PC-3 (cell line): Measurements from ENCODE around the gene ZCCHC7. TPM values are rescaled to one million over a fixed set of nuclear protein-coding genes. Genes with fewer than 3 reads are reported as not detected.

ENCODE experiments used
- ATAC-seq: fragments of 200-7000 bp; cut with Tn5 transposase; 2 replicates; pipeline ENCODE4 v1.9.1; 2020; ENCODE audit warnings: mild to moderate bottlenecking, moderate library complexity
- BruUV-seq: library from RNA; stranded (reverse); fragments of 400-500 nt; replicated peaks from 2 replicates; lab custom pipeline; 2021; lab: Mats Ljungman, UMichigan
- CTCF ChIA-PET: fragments of 300-600 bp; sonication (Branson Sonifier 250); formaldehyde crosslinking; loops from one replicate; lab custom pipeline; 2022; ENCODE audit warnings: antibody characterized with exemption; lab: Charles Lee
- POLR2A ChIA-PET: fragments of 300-600 bp; sonication (Branson Sonifier 250); formaldehyde crosslinking; loops from one replicate; lab custom pipeline; 2022; ENCODE audit warnings: antibody characterized with exemption; ENCODE audit not compliant: unreplicated experiment; lab: Charles Lee
- DNase-seq: peaks from one replicate; pipeline ENCODE4 v3.0.0-alpha.2; 2015
- H2AFZ ChIP-seq: fragments of 300-600 bp; sonication (generic); 2 replicates; pipeline ENCODE4 v1.6.0; 2016; ENCODE audit warnings: antibody characterized with exemption, low read length
- H3F3A ChIP-seq: fragments of 300-600 bp; sonication (generic); one replicate; pipeline ENCODE4 v1.6.0; 2017; ENCODE audit warnings: antibody characterized with exemption, low read length, control low read depth, mild to moderate bottlenecking; ENCODE audit not compliant: unreplicated experiment
- H3K27ac ChIP-seq: fragments of 300-600 bp; sonication (generic); 2 replicates; pipeline ENCODE4 v1.5.1; 2016; ENCODE audit warnings: mild to moderate bottlenecking, low read length
- H3K27me3 ChIP-seq: fragments of 300-600 bp; sonication (generic); 2 replicates; pipeline ENCODE4 v1.6.1; 2016; ENCODE audit warnings: low read length, mixed read lengths
- H3K36me3 ChIP-seq: fragments of 300-600 bp; sonication (generic); 2 replicates; pipeline ENCODE4 v1.6.1; 2016; ENCODE audit warnings: low read depth, mixed run types, low read length, mixed read lengths
- H3K4me1 ChIP-seq: fragments of 300-600 bp; sonication (generic); 2 replicates; pipeline ENCODE4 v1.5.1; 2016; ENCODE audit warnings: low read length; ENCODE audit not compliant: insufficient read depth
- H3K4me2 ChIP-seq: fragments of 300-600 bp; sonication (generic); 2 replicates; pipeline ENCODE4 v1.6.0; 2016; ENCODE audit warnings: low read length
- H3K4me3 ChIP-seq: fragments of 300-600 bp; sonication (generic); 2 replicates; pipeline ENCODE4 v1.5.1; 2016; ENCODE audit warnings: mild to moderate bottlenecking, low read length, mixed read lengths
- H3K79me2 ChIP-seq: fragments of 300-600 bp; sonication (generic); 2 replicates; pipeline ENCODE4 v1.6.1; 2017; ENCODE audit warnings: low read length, mixed read lengths
- H3K9ac ChIP-seq: fragments of 300-600 bp; sonication (generic); 2 replicates; pipeline ENCODE4 v1.6.0; 2016; ENCODE audit warnings: mild to moderate bottlenecking, low read length
- H3K9me2 ChIP-seq: fragments of 300-600 bp; sonication (generic); replicated peaks from 2 replicates; pipeline ENCODE4 v1.6.1; 2016; ENCODE audit warnings: mixed run types, low read length, mixed read lengths
- H3K9me3 ChIP-seq: fragments of 300-600 bp; sonication (generic); 2 replicates; pipeline ENCODE4 v1.6.1; 2016; ENCODE audit warnings: low read length, mixed read lengths
- H4K20me1 ChIP-seq: fragments of 300-600 bp; sonication (generic); 2 replicates; pipeline ENCODE4 v1.6.1; 2016; ENCODE audit warnings: low read length, mixed read lengths
- EZH2 ChIP-seq: fragments of 300-600 bp; sonication (generic); IDR thresholded peaks from one replicate; pipeline ENCODE4 v1.6.1; 2017; ENCODE audit warnings: antibody characterized with exemption, mild to moderate bottlenecking, low read length; ENCODE audit not compliant: unreplicated experiment
- EZH2phosphoT487 ChIP-seq: fragments of 300-600 bp; sonication (generic); IDR thresholded peaks from 2 replicates; pipeline ENCODE4 v1.6.1; 2018; ENCODE audit warnings: mild to moderate bottlenecking, antibody characterized with exemption, low read length, borderline replicate concordance
- intact Hi-C: fragments of 100-400 bp; cut with micrococcal nuclease; formaldehyde crosslinking; loops from 2 replicates; pipeline ENCODE4 v1.9.0; 2023
- total RNA-seq: library from RNA; depleted of rRNA; stranded (reverse); fragments of >200 nt; gene quantifications from 2 replicates; pipeline ENCODE4 v1.2.3, GENCODE V29; 2014
- TF ChIP-seq, protein P1 (sequence below): fragments of 300-600 bp; sonication (generic); conservative IDR thresholded peaks from 2 replicates; pipeline ENCODE4 v1.5.1; 2017; ENCODE audit warnings: antibody characterized with exemption, low read depth, mild to moderate bottlenecking, low read length

The ZCCHC7 gene
- total RNA-seq, 1 experiment from 2014 or later, result 6.5 TPM

DNA sequence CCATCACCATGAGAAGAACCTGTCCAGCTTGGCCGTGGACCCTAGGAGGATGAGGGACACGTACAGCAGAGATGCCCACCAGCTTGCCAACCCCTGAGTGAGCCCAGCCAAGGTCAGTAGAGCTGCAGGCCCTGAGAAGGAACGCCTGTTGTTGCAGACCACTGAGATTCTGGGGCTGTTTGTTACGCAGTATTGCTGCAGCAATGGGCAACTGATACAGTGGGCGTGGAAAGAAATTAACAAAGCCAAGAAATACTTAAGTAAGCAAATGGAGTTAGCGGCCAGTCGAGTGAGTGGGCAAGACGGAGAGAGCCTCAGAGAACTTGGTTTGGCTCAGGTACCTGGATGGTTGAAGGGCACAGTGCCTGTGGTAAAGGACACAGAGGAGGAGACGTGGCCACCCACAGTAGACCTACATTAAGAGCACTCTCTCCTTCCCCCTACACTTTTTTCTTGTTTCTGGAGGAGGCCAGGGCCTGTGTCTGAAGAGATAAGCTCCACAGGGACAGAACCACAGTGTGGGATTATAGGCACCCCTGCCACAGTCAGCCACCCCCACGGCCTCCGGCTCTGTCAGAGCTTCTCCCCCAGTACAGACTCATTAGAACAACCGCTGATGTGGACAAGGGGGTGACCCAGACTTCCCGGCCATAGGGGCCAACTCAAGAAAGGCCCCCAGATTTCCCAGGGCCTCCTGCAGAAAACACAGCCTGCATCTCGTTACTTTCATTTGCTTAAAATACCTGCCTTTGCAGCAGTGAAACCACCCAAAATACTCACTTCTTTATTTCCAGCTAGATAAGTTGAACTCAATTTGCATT lies 262.0 kb downstream of the ZCCHC7 start:
- H3K9ac ChIP-seq, result no peak overlapping the region
- H3K9me3 ChIP-seq, result no peaks in the 10 kb centered on the region
- no peaks in the 10 kb centered on the region for H3K79me2 ChIP-seq
- no TSS peak for BruUV-seq
- H3K4me2 ChIP-seq, result no peak overlapping the region
- intact Hi-C loops, result no loop called here
- POLR2A ChIA-PET, result no interaction called here
- no peaks in the 10 kb centered on the region for H4K20me1 ChIP-seq
- CTCF ChIA-PET, result no interaction called here
- H3K9me2 ChIP-seq, result no peaks in the 10 kb centered on the region
- DNase-seq (no peak), ATAC-seq (no peak)
- H3K36me3 ChIP-seq, result no peaks in the 10 kb centered on the region
- H3F3A ChIP-seq, result no peaks in the 10 kb centered on the region
- no peak overlapping the region for H2AFZ ChIP-seq
- TF ChIP-seq, protein P1, sequence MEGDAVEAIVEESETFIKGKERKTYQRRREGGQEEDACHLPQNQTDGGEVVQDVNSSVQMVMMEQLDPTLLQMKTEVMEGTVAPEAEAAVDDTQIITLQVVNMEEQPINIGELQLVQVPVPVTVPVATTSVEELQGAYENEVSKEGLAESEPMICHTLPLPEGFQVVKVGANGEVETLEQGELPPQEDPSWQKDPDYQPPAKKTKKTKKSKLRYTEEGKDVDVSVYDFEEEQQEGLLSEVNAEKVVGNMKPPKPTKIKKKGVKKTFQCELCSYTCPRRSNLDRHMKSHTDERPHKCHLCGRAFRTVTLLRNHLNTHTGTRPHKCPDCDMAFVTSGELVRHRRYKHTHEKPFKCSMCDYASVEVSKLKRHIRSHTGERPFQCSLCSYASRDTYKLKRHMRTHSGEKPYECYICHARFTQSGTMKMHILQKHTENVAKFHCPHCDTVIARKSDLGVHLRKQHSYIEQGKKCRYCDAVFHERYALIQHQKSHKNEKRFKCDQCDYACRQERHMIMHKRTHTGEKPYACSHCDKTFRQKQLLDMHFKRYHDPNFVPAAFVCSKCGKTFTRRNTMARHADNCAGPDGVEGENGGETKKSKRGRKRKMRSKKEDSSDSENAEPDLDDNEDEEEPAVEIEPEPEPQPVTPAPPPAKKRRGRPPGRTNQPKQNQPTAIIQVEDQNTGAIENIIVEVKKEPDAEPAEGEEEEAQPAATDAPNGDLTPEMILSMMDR, result no peak
- TF ChIP-seq EZH2, result no peak
- TF ChIP-seq EZH2phosphoT487, result no peak
- no peaks in the 10 kb centered on the region for H3K27me3 ChIP-seq
- no peaks in the 10 kb centered on the region for H3K4me1 ChIP-seq
- H3K27ac ChIP-seq, result no peak overlapping the region
- no peak overlapping the region for H3K4me3 ChIP-seq

DNA sequence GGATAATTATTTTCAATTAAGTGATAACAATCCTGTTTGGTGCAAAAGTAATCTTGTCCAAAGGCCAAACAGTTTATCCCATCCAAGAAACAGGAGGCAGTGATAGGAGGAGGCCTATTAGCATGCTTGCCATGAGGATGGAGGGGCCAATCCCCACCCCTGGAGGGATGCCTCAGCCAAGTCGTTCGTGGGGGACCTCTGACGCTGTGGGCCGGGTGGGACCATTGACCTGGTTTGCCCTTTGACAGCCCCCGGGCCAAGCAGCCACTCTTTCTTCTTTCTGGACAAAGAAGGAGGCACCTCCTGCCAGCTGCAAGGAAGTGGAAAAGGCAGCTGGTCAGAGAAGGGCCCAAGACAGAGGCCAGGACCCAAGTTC lies 262.6 kb downstream of the ZCCHC7 start:
- ChIA-PET POLR2A (no interaction called here), CTCF (no interaction called here)
- intact Hi-C loops, result no loop called here
- H3K9ac ChIP-seq, result no peak overlapping the region
- DNase-seq (no peak), ATAC-seq (no peak)
- H3K4me3 ChIP-seq, result no peak overlapping the region
- H3K4me2 ChIP-seq, result no peak overlapping the region
- no peaks in the 10 kb centered on the region for H3K9me3 ChIP-seq
- no peak overlapping the region for H2AFZ ChIP-seq
- no peak overlapping the region for H3K27ac ChIP-seq
- H3K27me3 ChIP-seq, result no peaks in the 10 kb centered on the region
- no peaks in the 10 kb centered on the region for H3K36me3 ChIP-seq
- no TSS peak for BruUV-seq
- no peak for TF ChIP-seq EZH2phosphoT487
- TF ChIP-seq, protein P1, result no peak
- TF ChIP-seq EZH2, result no peak
- no peaks in the 10 kb centered on the region for H4K20me1 ChIP-seq
- H3K79me2 ChIP-seq, result no peaks in the 10 kb centered on the region
- no peaks in the 10 kb centered on the region for H3K4me1 ChIP-seq
- H3F3A ChIP-seq, result no peaks in the 10 kb centered on the region
- H3K9me2 ChIP-seq, result no peaks in the 10 kb centered on the region

DNA sequence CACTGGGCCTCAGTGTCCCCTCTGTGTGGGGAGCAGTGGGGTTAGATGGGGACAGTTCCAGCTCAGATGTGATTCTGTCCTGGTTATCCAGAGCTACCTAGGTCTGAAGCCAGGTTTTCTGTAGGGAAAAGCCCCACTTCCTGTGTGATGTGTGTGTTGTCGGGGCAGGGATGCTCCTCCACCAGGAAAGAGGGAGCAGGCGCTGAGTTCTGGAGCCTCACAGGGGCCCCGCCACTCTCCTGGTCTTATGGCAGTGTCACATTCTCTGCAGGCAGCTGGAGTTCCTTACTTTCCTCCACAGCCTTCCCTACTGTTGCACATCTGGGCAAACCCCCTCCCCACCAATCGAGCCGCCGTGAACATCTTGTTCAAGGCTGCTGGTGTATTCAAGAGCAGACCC lies 263.0 kb downstream of the ZCCHC7 start:
- H3K27me3 ChIP-seq, result no peaks in the 10 kb centered on the region
- intact Hi-C loops, result no loop called here
- H3K4me3 ChIP-seq, result no peak overlapping the region
- ATAC-seq (no peak), DNase-seq (no peak)
- H4K20me1 ChIP-seq, result no peaks in the 10 kb centered on the region
- H3K4me1 ChIP-seq, result no peaks in the 10 kb centered on the region
- H3F3A ChIP-seq, result no peaks in the 10 kb centered on the region
- no peak overlapping the region for H3K9ac ChIP-seq
- TF ChIP-seq EZH2, result no peak
- TF ChIP-seq, protein P1, result no peak
- TF ChIP-seq EZH2phosphoT487, result no peak
- BruUV-seq, result no TSS peak
- no peaks in the 10 kb centered on the region for H3K36me3 ChIP-seq
- H3K4me2 ChIP-seq, result no peak overlapping the region
- H3K79me2 ChIP-seq, result no peaks in the 10 kb centered on the region
- H3K9me3 ChIP-seq, result no peaks in the 10 kb centered on the region
- POLR2A ChIA-PET, result no interaction called here
- CTCF ChIA-PET, result no interaction called here
- H3K9me2 ChIP-seq, result no peaks in the 10 kb centered on the region
- no peak overlapping the region for H3K27ac ChIP-seq
- H2AFZ ChIP-seq, result no peak overlapping the region
